HG03095 (cell line): ENCODE results near the gene AMIGO1.
"Not testable (repeated sequence)": the region's sequence is repeated elsewhere in the genome, so short reads cannot be mapped to it uniquely, and the experiment has no call there.

ENCODE experiments used
- ATAC-seq: cut with Tn5 transposase; IDR thresholded peaks from one replicate; pipeline ENCODE4 v1.9.1; 2021; ENCODE audit warnings: moderate library complexity; ENCODE audit not compliant: unreplicated experiment

The AMIGO1 gene

GRCh38 chr1:109484519-109484975 is 25.0 kb downstream of the AMIGO1 start:
- ATAC-seq, result no peak

GRCh38 chr1:109483672-109484518 is 25.6 kb downstream of the AMIGO1 start, which contains the start of gene ATXN7L2:
TSS of gene ATXN7L2 (plus strand) at chr1:109483905. CDS start at chr1:109483954, 49 bp downstream.
- ATAC-seq, result peak; percentile 70

GRCh38 chr1:109482791-109483671 is 26.5 kb downstream of the AMIGO1 start:
- peak; percentile 9 for ATAC-seq

GRCh38 chr1:109482242-109482641 is 27.3 kb downstream of the AMIGO1 start:
- ATAC-seq, result no peak

GRCh38 chr1:109481646-109482045 is 27.9 kb downstream of the AMIGO1 start:
- ATAC-seq, result no peak

GRCh38 chr1:109479901-109480300 is 29.6 kb downstream of the AMIGO1 start:
- no peak for ATAC-seq

- ATAC-seq, result no peak
Observed at GRCh38 chr1:109479311-109479710, 30.2 kb downstream of the AMIGO1 start.

GRCh38 chr1:109478806-109479205 is 30.7 kb downstream of the AMIGO1 start:
- no peak for ATAC-seq

- ATAC-seq, result no peak
Observed at GRCh38 chr1:109477821-109478220, 31.7 kb downstream of the AMIGO1 start.

GRCh38 chr1:109476825-109477224 is 32.7 kb downstream of the AMIGO1 start:
- ATAC-seq, result no peak

GRCh38 chr1:109475261-109475660 is 34.3 kb downstream of the AMIGO1 start:
- ATAC-seq, result no peak

GRCh38 chr1:109474697-109475096 is 34.8 kb downstream of the AMIGO1 start:
- ATAC-seq, result no peak

GRCh38 chr1:109473284-109474057 is 36.1 kb downstream of the AMIGO1 start:
- not testable (repeated sequence) for ATAC-seq

GRCh38 chr1:109472779-109473178 is 36.7 kb downstream of the AMIGO1 start:
- no peak for ATAC-seq

GRCh38 chr1:109470245-109470644 is 39.3 kb downstream of the AMIGO1 start:
- no peak for ATAC-seq

GRCh38 chr1:109468903-109469302 is 40.6 kb downstream of the AMIGO1 start:
- ATAC-seq, result no peak

GRCh38 chr1:109468061-109468460 is 41.5 kb downstream of the AMIGO1 start:
- no peak for ATAC-seq

GRCh38 chr1:109467301-109467777 is 42.2 kb downstream of the AMIGO1 start:
- no peak for ATAC-seq

GRCh38 chr1:109466452-109467300 is 42.9 kb downstream of the AMIGO1 start, which contains the start of gene SYPL2:
TSS of gene SYPL2 (plus strand) at chr1:109466546. CDS start at chr1:109466844, 298 bp downstream.
- ATAC-seq, result no peak

- ATAC-seq, result no peak
Observed at GRCh38 chr1:109466125-109466451, 43.4 kb downstream of the AMIGO1 start.
